Glomerular visceral epithelial cell (primary cell): Measurements from ENCODE around the gene CUX1.

Source experiments
- DNase-seq: peaks from one replicate; pipeline ENCODE4 v3.0.0-alpha.2; 2016; ENCODE audit errors: extremely low spot score

CUX1 gene

GRCh38 chr7:101957744-101958525 is 140.5 kb downstream of the CUX1 start:
- DNase-seq: no peak

GRCh38 chr7:101959342-101959741 is 141.9 kb downstream of the CUX1 start:
- no peak for DNase-seq

- DNase-seq: no peak
Measured at GRCh38 chr7:101959829-101960228, 142.4 kb downstream of the CUX1 start.

GRCh38 chr7:101960323-101960722 is 142.9 kb downstream of the CUX1 start:
- DNase-seq: no peak

- no peak for DNase-seq
Measured at GRCh38 chr7:101960985-101961708, 143.7 kb downstream of the CUX1 start.

GRCh38 chr7:101961811-101962210 is 144.4 kb downstream of the CUX1 start:
- DNase-seq: no peak

GRCh38 chr7:101963693-101964092 is 146.3 kb downstream of the CUX1 start:
- DNase-seq: no peak

- DNase-seq: peak; percentile 9
Measured at GRCh38 chr7:101964680-101965452, 147.4 kb downstream of the CUX1 start.

GRCh38 chr7:101968720-101969466 is 151.5 kb downstream of the CUX1 start:
- DNase-seq: no peak

- DNase-seq: no peak
Measured at GRCh38 chr7:101969997-101970585, 152.7 kb downstream of the CUX1 start.

GRCh38 chr7:101970801-101971200 is 153.4 kb downstream of the CUX1 start:
- no peak for DNase-seq

GRCh38 chr7:101971457-101971856 is 154.0 kb downstream of the CUX1 start:
- DNase-seq: no peak

GRCh38 chr7:101972627-101973026 is 155.2 kb downstream of the CUX1 start:
- DNase-seq: no peak

GRCh38 chr7:101973130-101973529 is 155.7 kb downstream of the CUX1 start:
- DNase-seq: no peak

- no peak for DNase-seq
Measured at GRCh38 chr7:101974393-101974792, 157.0 kb downstream of the CUX1 start.

- DNase-seq: no peak
Measured at GRCh38 chr7:101975046-101975445, 157.6 kb downstream of the CUX1 start.

- no peak for DNase-seq
Measured at GRCh38 chr7:101976411-101976810, 159.0 kb downstream of the CUX1 start.

GRCh38 chr7:101977249-101977648 is 159.8 kb downstream of the CUX1 start:
- DNase-seq: no peak

- no peak for DNase-seq
Measured at GRCh38 chr7:101978683-101979082, 161.3 kb downstream of the CUX1 start.

GRCh38 chr7:101983147-101983811 is 165.9 kb downstream of the CUX1 start:
- DNase-seq: no peak
